GM18526 (cell line): Measurements from ENCODE around the gene CD40.

ENCODE experiments used
- POLR2A ChIP-seq: IDR thresholded peaks from 3 replicates; pipeline ENCODE4 v1.6.1; 2011; ENCODE audit not compliant: insufficient read length; ENCODE audit errors: extremely low read depth

Gene CD40

DNA sequence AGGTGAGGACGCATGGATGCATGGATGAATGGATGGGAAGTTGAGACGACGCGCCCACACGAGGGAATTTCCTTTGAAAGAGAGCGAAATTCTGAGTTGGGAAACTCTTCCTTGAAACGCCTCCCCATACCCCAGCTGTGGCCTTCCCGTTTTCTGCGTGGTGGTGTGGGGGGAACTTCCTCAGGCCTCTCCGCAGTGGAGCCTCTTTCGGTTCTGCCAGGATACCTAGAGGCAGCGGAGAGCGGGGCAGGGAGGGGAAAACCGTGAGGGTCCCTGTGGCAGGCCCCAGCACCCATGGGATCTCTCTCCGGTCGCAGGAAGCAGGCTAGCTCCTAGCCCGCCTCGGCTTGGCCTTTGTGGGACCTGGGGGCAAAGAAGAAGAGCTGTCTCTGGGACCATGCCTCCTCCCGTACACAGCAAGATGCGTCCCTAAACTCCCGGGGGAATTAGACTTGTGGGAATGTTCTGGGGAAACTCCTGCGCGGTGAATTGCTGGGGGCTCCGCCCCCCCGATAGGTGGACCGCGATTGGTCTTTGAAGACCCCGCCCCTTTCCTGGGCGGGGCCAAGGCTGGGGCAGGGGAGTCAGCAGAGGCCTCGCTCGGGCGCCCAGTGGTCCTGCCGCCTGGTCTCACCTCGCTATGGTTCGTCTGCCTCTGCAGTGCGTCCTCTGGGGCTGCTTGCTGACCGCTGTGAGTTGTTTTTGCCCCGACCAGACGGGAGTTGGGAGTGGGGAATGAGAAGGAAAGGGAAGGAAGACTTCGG is at the start of gene CD40:
Gene CD40, plus strand, starts transcription at position 611 of the 764 bp plus-strand sequence. Its CDS starts 30 bp downstream, at position 641.
- TF ChIP-seq POLR2A: peak; percentile 96

DNA sequence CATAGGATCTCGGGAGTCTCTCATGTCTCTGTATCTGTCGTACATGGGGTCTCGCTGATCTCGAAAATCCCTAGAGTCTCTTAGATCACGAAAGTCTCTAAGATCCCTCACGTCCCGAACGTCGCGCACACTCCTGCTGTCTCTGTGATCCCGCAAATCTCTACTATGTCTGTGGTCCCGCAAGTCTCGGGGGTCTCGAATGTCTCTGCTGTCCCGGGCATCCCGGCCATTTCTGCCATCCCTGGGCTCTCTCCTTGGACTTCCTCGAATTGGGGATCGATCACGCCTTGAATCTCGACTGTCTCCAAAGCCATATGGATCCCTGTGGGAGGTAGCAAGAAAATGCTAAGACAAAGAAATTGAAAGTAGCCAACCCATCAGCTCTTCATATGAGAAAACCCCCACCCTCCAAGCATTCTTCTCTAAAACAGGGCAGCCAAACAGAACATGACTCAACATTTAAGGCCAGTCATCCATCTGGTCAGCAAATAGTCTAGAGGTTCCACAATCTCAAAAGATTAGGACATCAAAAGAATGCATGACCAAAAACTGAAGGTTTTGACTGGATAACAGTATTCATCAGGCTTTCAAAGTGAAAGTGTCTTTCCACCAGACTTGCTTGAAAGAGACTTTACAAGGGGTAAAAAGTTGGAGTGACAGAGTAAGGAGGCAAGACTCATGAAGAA is 47.8 kb upstream of the CD40 start:
- no peak for TF ChIP-seq POLR2A

DNA sequence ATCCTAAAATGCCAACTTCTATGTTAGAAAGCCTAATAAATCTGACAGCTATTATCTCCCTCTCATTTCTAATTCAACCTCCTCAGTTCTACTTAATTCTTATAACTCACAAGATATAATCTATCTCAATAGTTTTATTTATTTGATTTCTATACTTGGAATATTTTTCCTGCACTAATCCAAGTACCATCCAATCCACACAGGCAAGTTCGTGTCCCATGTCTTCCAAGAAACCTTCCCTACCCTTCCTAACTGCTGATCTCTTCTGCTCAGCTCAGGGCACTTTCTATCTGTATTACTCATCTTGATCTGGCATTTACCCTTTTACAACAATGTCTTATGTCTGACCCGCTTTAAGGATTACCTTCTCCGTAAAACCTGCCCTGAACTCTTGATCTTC is 46.5 kb upstream of the CD40 start:
- TF ChIP-seq POLR2A: no peak

DNA sequence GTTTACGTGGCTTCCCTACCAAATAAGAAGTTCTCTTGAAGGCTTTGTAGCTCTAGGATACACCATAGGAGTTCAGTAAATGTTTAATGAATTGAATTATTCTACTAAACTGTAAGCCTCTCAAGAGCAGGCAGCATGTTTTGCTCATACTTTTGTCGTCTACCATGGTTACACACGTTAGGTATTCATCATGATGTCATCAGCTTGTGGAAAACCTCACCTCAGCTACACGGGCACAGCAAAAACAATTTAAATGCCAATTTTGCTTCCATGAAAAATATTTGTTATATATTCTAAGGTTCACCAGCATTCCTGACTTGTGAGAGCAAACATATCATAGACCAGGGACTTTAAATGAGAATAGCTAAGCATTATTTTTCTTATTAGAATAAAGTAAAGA is 45.1 kb upstream of the CD40 start:
- no peak for TF ChIP-seq POLR2A

DNA sequence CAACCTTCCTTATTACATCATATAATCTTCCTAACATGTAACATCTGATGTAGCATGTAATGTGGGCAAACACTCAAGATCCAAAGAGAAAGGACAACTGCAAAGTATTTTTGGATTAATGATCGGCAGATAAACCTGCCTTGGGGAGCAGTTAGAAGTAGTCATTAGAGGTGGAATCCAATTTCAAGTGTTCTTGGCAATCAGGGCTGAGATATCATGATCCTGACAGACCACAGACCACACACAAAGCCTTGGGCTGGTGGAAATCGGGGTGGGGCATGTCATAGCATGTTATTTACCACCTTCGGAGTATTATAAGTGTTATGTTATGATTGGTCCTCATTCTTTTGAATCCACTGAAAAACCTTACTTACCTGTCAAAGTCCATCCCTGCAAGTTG is 44.7 kb upstream of the CD40 start:
- no peak for TF ChIP-seq POLR2A

DNA sequence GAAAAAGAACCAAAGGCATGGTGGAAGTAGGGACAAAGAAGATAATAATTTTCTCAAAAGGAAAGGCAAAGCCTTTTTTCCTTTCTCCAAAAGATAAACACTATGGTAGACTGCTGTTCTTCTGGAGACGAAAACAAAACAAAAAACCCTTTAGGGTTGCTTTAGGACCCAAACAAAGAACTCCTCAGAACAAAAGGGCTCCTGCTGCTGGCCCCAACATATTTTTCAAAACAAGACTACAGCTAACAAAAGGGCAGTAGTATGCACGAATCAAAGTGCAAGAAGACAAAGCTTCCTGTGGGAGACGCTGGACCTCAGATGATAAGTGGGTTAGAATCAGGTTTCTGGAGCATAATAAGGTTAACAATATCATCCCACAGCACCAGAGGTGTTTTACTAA is 44.1 kb upstream of the CD40 start:
- TF ChIP-seq POLR2A: no peak

DNA sequence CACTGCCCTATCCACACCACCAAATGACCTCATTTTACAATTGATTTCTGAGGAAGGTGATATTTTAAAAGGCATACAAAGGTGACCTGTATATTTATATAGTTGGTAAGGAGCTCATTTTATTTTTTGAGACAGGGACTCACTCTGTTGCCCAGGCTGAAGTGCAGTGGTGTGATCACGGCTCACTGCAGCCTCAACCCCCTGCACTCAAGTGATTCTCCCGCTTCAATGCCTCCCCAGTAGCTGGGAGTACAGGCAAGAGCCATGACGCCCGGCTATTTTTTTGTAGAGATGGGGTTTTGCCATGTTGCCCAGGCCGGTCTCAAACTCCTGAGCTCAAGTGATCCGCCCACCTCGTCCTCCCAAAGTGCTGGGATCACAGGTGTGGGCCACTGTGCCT is 41.3 kb upstream of the CD40 start:
- TF ChIP-seq POLR2A: no peak

DNA sequence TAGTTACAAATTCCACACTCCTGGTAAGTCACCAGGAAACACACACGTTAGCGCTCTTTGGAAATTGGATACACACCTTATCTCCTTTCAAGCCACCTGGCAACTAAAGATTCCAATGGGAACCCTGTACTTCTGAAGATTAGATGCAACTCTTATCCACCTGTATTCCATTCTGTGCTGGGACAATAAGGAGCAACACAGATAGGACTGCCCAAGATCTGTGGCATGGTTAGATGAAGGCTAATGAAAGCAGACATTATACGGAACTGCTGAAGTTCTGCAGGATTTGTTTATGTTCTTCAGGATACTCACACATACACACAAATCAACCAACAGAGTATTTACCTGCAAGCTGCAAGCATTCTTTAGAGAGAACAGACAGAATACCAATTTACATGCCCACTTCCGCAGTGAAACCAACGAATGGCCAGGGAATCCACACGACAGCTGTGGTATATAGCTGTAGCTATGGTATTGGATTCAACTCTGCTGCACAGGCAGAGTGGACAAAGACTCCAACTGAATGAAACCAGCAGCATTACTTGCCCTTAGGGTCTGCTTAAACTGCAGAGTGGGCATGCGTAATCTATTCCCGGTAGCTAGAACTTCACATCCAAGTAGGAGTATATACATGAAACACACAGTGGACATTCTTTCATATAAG is 40.3 kb upstream of the CD40 start:
- TF ChIP-seq POLR2A: no peak

DNA sequence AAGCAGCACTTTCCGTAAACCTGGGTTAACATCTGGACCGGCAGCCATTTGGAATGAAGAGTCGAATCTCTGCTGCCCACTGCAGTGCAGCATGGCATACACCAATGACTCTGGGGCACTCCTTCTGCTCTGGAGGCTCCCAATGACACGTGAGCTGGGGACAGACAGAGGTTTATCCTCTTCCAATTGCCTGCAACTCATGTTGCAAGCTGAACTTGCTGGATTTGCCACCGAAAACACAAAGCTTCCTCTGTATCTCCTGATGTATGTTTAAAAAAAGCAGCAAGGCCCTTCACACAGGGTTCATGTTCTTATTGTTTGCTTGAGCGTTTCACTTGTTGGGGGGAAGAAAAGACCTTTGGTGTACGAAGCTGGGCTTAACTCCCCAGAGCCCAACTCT is 39.2 kb upstream of the CD40 start:
- no peak for TF ChIP-seq POLR2A

DNA sequence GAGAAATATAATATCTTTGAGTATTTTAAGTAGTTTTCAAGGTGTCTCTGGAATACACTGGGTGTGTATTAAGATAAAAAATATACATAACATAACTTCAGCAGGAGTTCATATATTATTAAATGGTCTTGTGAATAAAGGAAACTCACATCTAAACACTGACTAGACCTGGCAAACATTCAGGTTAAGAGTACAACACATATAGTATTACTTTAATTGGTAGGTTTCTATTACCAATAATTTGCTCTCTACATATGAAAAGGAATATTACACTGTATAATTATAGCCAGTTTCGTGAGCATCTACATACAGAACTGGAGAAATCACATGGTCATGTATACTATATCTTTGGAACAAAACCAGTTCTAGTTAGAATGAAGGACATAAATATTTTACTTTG is 37.0 kb upstream of the CD40 start:
- TF ChIP-seq POLR2A: no peak

DNA sequence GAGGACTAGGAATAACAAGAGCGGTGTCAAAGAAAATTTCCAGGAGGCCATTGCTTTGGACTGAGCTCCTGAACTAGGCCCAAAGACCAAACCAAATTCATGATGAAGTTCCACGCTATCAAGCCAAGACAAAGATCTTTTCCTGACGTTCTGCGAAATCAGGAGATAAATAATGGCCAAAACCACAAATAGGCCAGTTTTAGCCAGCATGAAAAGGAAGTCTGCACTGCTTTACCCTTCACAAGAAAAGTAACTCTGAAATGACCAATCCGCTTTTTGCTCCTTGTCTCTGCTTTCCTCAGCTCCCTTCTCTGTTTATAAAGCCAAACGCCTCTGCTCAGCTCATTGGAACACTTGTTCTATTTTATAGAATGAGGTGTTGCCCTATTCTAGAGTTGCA is 35.0 kb upstream of the CD40 start:
- TF ChIP-seq POLR2A: no peak

DNA sequence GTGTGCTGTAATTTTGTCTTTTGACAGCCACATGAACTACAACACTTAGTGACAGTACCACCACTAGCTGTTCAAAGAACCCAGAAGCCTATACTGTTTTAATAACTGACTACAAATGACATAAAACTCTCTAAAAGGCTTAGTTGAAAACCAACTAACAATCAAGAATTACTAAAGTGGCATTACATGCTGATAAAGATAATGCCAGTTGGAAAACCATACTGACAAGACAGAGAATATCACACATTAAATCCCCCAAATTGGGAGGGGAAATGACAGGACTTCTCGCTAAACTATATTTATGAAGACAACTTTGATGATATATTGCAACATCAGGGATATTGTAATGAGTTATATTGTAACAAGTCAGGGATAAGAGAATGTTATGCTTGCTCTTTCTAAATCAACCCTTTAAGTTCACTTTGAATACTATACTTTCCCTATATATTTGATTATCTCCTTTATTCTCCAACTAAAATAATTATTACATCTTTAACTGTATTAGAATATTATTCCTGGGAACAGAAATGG is 34.5 kb upstream of the CD40 start:
- TF ChIP-seq POLR2A: no peak

DNA sequence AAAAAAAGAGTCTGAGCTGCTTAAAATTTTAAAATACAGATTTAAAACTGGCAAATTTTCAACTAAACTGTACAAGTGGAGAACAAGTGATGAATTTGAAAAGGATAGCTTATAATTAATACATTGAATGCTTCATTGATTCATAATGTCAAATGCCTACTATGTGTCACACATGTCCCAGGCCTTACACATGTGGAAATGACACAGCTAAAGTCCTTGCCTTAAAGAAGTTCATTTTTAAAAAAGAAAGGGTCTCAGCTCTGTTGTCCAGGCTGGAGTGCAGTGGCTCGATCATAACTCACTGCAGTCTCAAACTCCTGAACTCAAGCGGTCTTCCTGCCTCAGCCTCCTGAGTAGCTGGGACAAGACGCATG is 33.3 kb upstream of the CD40 start:
- no peak for TF ChIP-seq POLR2A

DNA sequence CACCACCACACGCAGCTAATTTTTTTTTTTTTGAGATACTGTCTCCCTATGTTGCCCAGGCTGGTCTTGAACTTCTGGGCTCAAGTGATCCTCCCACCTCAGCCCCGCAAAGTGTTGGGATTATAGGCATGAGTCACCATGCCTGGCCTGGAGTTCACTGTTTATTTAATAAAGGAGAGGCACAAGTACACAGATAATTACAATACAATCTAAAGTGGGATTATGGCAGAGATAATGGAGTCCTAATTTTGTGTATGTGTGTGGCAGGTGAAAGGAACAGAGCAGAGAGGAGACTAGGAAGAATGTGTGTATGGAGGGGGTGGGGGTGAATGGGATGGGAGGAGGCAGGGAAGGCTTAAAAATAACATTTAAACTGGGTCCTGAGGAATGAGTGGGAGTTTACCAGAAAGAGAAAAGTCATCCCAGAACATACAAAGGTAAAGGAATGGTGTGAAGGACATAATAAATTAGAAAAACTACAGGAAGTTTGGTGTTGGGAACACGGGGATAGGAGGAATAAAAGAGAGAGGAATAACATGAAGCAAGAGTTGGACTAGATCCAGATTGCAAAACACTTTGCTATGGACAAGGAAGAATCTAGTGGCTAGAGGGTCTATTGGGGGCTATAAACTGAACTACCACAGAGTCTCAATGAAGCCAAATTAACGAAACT is 32.8 kb upstream of the CD40 start:
- no peak for TF ChIP-seq POLR2A

DNA sequence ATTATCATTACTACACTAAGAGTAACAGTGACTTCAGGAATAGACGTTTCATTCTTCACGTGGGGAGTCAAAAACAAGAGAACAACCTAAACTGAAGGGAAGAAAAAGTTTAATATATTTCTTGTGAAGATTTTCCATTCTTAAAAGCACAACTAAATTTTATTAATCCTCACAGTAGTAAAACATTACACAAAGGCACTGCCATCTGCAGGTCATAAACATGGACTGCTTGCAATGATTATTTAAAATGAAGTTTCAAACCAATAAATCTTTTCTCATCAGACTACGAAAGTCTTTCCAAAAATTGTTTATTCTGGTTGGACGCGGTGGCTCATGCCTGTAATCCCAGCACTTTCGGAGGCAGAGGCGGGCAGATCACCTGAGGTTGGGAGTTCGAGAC is 31.0 kb upstream of the CD40 start:
- no peak for TF ChIP-seq POLR2A
